ENCODE data around the gene HNRNPF. TPM values are rescaled to one million over a fixed set of nuclear protein-coding genes. Genes with fewer than 3 reads are reported as not detected.

Gene HNRNPF
- total and polyA plus RNA-seq, 12 donors: 48.7 to 207 (median 139) TPM

DNA sequence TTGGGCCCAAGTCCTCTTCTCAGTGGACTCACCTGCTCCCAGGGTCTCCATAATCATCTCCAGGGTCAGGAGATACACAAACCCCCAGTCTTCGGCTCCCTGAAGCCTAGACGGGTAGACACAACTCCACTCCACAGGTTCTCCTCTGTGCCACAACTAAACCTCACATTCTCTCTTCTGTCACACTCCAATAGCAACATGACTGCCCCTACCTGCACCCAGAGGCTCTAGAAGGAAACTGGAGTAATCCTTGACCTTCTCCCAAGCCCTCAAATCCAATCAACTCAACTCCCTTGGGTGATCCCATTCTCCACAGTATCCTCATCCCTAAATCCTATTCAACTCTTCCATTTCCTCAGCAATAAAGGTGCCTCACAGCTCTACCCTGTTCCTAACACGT, 16.2 kb downstream of the HNRNPF start:
- whole genome bisulfite sequencing, 4 donors: 82 to 92% (median 88%) methylated on average over 3 of the region's 3 CpGs
- H3K27ac ChIP-seq: peak overlapping the region in 1 of 5 donors; percentile 15
- H3K9me3 ChIP-seq (replicated peaks in 1 of 3): no peaks in the 10 kb centered on the region
- H3K4me3 ChIP-seq: no peak overlapping the region
- DNase-seq: peak in 1 of 7 donors; percentile 0
- H3K27me3 ChIP-seq: no peaks in the 10 kb centered on the region
- no peak for TF ChIP-seq POLR2A (IDR thresholded peaks at IDR 0.05)
- TF ChIP-seq, protein P1, sequence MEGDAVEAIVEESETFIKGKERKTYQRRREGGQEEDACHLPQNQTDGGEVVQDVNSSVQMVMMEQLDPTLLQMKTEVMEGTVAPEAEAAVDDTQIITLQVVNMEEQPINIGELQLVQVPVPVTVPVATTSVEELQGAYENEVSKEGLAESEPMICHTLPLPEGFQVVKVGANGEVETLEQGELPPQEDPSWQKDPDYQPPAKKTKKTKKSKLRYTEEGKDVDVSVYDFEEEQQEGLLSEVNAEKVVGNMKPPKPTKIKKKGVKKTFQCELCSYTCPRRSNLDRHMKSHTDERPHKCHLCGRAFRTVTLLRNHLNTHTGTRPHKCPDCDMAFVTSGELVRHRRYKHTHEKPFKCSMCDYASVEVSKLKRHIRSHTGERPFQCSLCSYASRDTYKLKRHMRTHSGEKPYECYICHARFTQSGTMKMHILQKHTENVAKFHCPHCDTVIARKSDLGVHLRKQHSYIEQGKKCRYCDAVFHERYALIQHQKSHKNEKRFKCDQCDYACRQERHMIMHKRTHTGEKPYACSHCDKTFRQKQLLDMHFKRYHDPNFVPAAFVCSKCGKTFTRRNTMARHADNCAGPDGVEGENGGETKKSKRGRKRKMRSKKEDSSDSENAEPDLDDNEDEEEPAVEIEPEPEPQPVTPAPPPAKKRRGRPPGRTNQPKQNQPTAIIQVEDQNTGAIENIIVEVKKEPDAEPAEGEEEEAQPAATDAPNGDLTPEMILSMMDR (IDR thresholded peaks at IDR 0.05): no peak
- intact Hi-C loops (cut with DNase I): no loop called here
- H3K4me1 ChIP-seq (replicated peaks in 1 of 2): peaks cover 13 to 40% of the 10 kb centered on the region in 2 donors
- H3K36me3 ChIP-seq (replicated peaks in 1 of 2): peaks cover 0 to 68% of the 10 kb centered on the region in 2 donors

GRCh38 chr10:43391496-43391895, 17.5 kb downstream of the HNRNPF start:
- peak in 1 of 7 donors; percentile 9 for DNase-seq
- no peaks in the 10 kb centered on the region for H3K9me3 ChIP-seq (replicated peaks in 1 of 3)
- H3K36me3 ChIP-seq (replicated peaks in 1 of 2): peaks cover 0 to 81% of the 10 kb centered on the region in 2 donors
- intact Hi-C loops (cut with DNase I): no loop called here
- H3K27me3 ChIP-seq: no peaks in the 10 kb centered on the region
- no peak overlapping the region for H3K4me3 ChIP-seq
- peaks cover 11 to 38% of the 10 kb centered on the region in 2 donors for H3K4me1 ChIP-seq (replicated peaks in 1 of 2)
- no peak for TF ChIP-seq POLR2A (IDR thresholded peaks at IDR 0.05)
- TF ChIP-seq, protein P1 (IDR thresholded peaks at IDR 0.05): no peak
- WGBS, 4 donors: 85 to 93% (median 89%) methylated on average over 6 of the region's 6 CpGs
- peak overlapping the region in 2 of 5 donors; percentile 17 to 44 for H3K27ac ChIP-seq

- WGBS, 4 donors: 60 to 66% (median 62%) methylated on average over 7 of the region's 7 CpGs
- no peak for TF ChIP-seq POLR2A (IDR thresholded peaks at IDR 0.05)
- TF ChIP-seq, protein P1 (IDR thresholded peaks at IDR 0.05): peak; percentile 26 to 67 (median 56)
- Histone ChIP-seq H3K36me3 (replicated peaks in 1 of 2) (peaks cover 0 to 86% of the 10 kb centered on the region in 2 donors), H3K27me3 (no peaks in the 10 kb centered on the region), H3K4me1 (replicated peaks in 1 of 2) (peaks cover 11 to 33% of the 10 kb centered on the region in 2 donors), H3K9me3 (replicated peaks in 1 of 3) (no peaks in the 10 kb centered on the region), H3K27ac (peak overlapping the region in 1 of 5 donors; percentile 50), H3K4me3 (no peak overlapping the region)
- intact Hi-C loops (cut with DNase I): no loop called here
- DNase-seq: peak; percentile 32 to 73 (median 56)
Observed at GRCh38 chr10:43390759-43391158, 18.2 kb downstream of the HNRNPF start.

DNA sequence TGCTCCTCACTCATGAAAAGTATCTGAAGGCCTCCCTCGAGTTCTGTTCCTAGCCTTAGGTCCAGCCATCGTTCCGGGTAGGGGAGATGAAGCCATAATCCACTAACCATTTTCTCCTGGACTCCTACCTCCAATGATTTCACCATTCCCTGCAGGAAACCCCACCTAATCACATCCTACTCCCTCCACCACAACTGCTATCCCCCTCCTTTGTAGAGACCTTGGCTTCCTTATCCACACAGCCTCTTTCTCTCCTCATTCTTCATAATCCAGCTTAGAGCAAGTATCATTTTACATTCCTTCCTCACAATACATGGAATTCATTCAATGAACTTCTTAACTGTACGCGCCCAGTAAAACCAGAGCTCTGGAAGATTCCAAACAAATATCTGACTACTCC, 18.7 kb downstream of the HNRNPF start:
- Histone ChIP-seq H3K27ac (peak overlapping the region in 1 of 5 donors; percentile 50), H3K4me1 (replicated peaks in 1 of 2) (peaks cover 7 to 29% of the 10 kb centered on the region in 2 donors), H3K9me3 (replicated peaks in 1 of 3) (no peaks in the 10 kb centered on the region), H3K36me3 (replicated peaks in 1 of 2) (peaks cover 0 to 89% of the 10 kb centered on the region in 2 donors), H3K27me3 (no peaks in the 10 kb centered on the region), H3K4me3 (no peak overlapping the region)
- TF ChIP-seq, protein P1 (IDR thresholded peaks at IDR 0.05): no peak
- intact Hi-C loops (cut with DNase I): no loop called here
- 69 to 76% (median 72%) methylated on average over 5 of the region's 5 CpGs for WGBS, 4 donors
- peak in 1 of 7 donors; percentile 0 for DNase-seq
